OCI-LY3 (cell line): ENCODE data around the gene RBM48.

Experiments
- CTCF ChIP-seq: fragments of 200-600, 300-600 bp; sonication (generic); IDR thresholded peaks from 2 replicates; pipeline ENCODE4 v1.5.1; 2014; ENCODE audit warnings: antibody characterized with exemption, low read length, low read depth
- EZH2phosphoT487 ChIP-seq: fragments of 200-600 bp; shearing (Covaris generic); IDR thresholded peaks from 2 replicates; pipeline ENCODE4 v1.6.1; 2018; ENCODE audit warnings: antibody characterized with exemption, mixed run types, low read depth

GRCh38 chr7:92506363-92506762 is 22.2 kb upstream of the RBM48 start:
- TF ChIP-seq CTCF: no peak
- no peak for TF ChIP-seq EZH2phosphoT487
